CD14-positive monocyte (primary cell): ENCODE data around the gene ST3GAL3. TPM values are rescaled to one million over a fixed set of nuclear protein-coding genes. Genes with fewer than 3 reads are reported as not detected.
A peak's percentile ranks its signal among the peaks of the same experiment; 100 is the strongest.

ENCODE experiments used
- DNase-seq, 3 donors: peaks; one replicate each; pipeline ENCODE4 v3.0.0-alpha.2; 2011 to 2022
- H2AFZ ChIP-seq: 2 replicates; pipeline ENCODE4 v1.6.0; 2012; ENCODE audit warnings: mild to moderate bottlenecking, low read depth, low read length, inconsistent platforms; ENCODE audit not compliant: insufficient read depth, poor library complexity, severe bottlenecking
- H3K27ac ChIP-seq, 2 donors: 1 replicate in 1 of 2; 2 replicates in 1 of 2; pipeline ENCODE4 v1.5.1; 2012 to 2013; ENCODE audit warnings: low read length in 2 of 2, control low read depth in 1 of 2, inconsistent platforms in 1 of 2, low read depth in 1 of 2, mild to moderate bottlenecking in 1 of 2
- H3K27me3 ChIP-seq, 2 donors: one replicate each; pipeline versions ENCODE4 v1.6.0 to v1.6.1; 2011 to 2013; ENCODE audit warnings: low read length in 2 of 2; ENCODE audit not compliant: control insufficient read depth in 2 of 2, insufficient read depth in 2 of 2
- H3K36me3 ChIP-seq, 2 donors: replicated peaks in 1 of 2; 1 replicate in 1 of 2; 2 replicates in 1 of 2; pipeline versions ENCODE4 v1.5.1 to v1.6.1; 2012 to 2013; ENCODE audit warnings: low read length in 2 of 2, control low read depth in 1 of 2, inconsistent platforms in 1 of 2, mild to moderate bottlenecking in 1 of 2; ENCODE audit not compliant: insufficient read depth in 2 of 2, control insufficient read depth in 1 of 2
- H3K4me1 ChIP-seq, 2 donors: 1 replicate in 1 of 2; 2 replicates in 1 of 2; pipeline versions ENCODE4 v1.5.1 to v1.6.1; 2012 to 2013; ENCODE audit warnings: low read length in 2 of 2, control low read depth in 1 of 2, inconsistent platforms in 1 of 2, mild to moderate bottlenecking in 1 of 2, moderate library complexity in 1 of 2; ENCODE audit not compliant: insufficient read depth in 2 of 2, control insufficient read depth in 1 of 2
- H3K4me2 ChIP-seq: replicated peaks from 2 replicates; pipeline ENCODE3; 2012; ENCODE audit warnings: low read length, moderate library complexity, mild to moderate bottlenecking; ENCODE audit not compliant: poor library complexity, severe bottlenecking; ENCODE audit errors: extremely low read depth
- H3K4me3 ChIP-seq, 3 experiments: fragments of 200-600 bp in 1 of 3; sonication (generic) in 1 of 3; replicated peaks in 1 of 3; 1 replicate in 2 of 3; 2 replicates in 1 of 3; pipeline ENCODE4 v1.5.1; 2011 to 2013; ENCODE audit warnings: low read length in 3 of 3, mild to moderate bottlenecking in 3 of 3, control low read depth in 2 of 3, low read depth in 2 of 3, inconsistent platforms in 1 of 3, moderate library complexity in 1 of 3
- H3K79me2 ChIP-seq: 2 replicates; pipeline ENCODE4 v1.6.0; 2012; ENCODE audit warnings: mild to moderate bottlenecking, control low read depth, inconsistent platforms, low read length, moderate library complexity; ENCODE audit not compliant: insufficient read depth
- H3K9ac ChIP-seq: 2 replicates; pipeline ENCODE4 v1.6.0; 2017; ENCODE audit warnings: low read length, mild to moderate bottlenecking; ENCODE audit not compliant: insufficient read depth, poor library complexity, severe bottlenecking
- H3K9me3 ChIP-seq, 2 donors: replicated peaks in 1 of 2; 1 replicate in 1 of 2; 2 replicates in 1 of 2; pipeline versions ENCODE4 v1.5.1 to v1.6.1; 2012 to 2013; ENCODE audit warnings: low read length in 2 of 2, control low read depth in 1 of 2; ENCODE audit not compliant: control insufficient read depth in 1 of 2, insufficient read depth in 1 of 2
- H4K20me1 ChIP-seq: 2 replicates; pipeline ENCODE4 v1.6.0; 2012; ENCODE audit warnings: mild to moderate bottlenecking, low read length, control low read depth, moderate library complexity; ENCODE audit not compliant: insufficient read depth
- H3K27ac Mint-ChIP-seq, 7 donors: one replicate each; pipeline ENCODE4 v1.8.0; 2020; ENCODE audit warnings: mild to moderate bottlenecking in 7 of 7, mixed read lengths in 7 of 7, moderate library complexity in 6 of 7, inconsistent platforms in 2 of 7
- H3K27me3 Mint-ChIP-seq, 3 donors: one replicate each; pipeline ENCODE4 v1.8.0; 2021 to 2022; ENCODE audit warnings: low read depth in 3 of 3, mild to moderate bottlenecking in 3 of 3, mixed read lengths in 3 of 3, moderate library complexity in 3 of 3, inconsistent platforms in 1 of 3
- H3K36me3 Mint-ChIP-seq, 2 donors: one replicate each; pipeline ENCODE4 v1.8.0; 2020; ENCODE audit warnings: mixed read lengths in 2 of 2, inconsistent platforms in 1 of 2, mild to moderate bottlenecking in 1 of 2
- H3K4me1 Mint-ChIP-seq: one replicate; pipeline ENCODE4 v1.8.0; 2020; ENCODE audit warnings: mild to moderate bottlenecking, mixed read lengths
- H3K4me3 Mint-ChIP-seq, 2 donors: one replicate each; pipeline ENCODE4 v1.8.0; 2020; ENCODE audit warnings: mild to moderate bottlenecking in 2 of 2, mixed read lengths in 2 of 2, moderate library complexity in 1 of 2
- H3K9me3 Mint-ChIP-seq, 7 donors: one replicate each; pipeline ENCODE4 v1.8.0; 2020 to 2022; ENCODE audit warnings: mixed read lengths in 7 of 7, mild to moderate bottlenecking in 6 of 7, moderate library complexity in 6 of 7, inconsistent platforms in 2 of 7
- CTCF ChIP-seq: fragments of 200-600 bp; IDR thresholded peaks from one replicate; pipeline ENCODE4 v1.8.0; 2022; ENCODE audit warnings: antibody characterized with exemption, mild to moderate bottlenecking
- WGBS: methylation state at CpG from one replicate; pipeline ENCODE4 v1.1.5; 2013; ENCODE audit warnings: missing lambda C conversion rate; ENCODE audit not compliant: insufficient coverage; 5-methylcytosine and 5-hydroxymethylcytosine counted together
- intact Hi-C, 2 donors: fragments of 100-400 bp; cut with micrococcal nuclease; formaldehyde crosslinking; loops; one replicate each; pipeline versions ENCODE4 v1.15.0 to v1.15.1; 2023
- polyA plus RNA-seq, 3 donors: library from polyadenylated mRNA; depleted of rRNA in 1 of 3; unstranded in 2 of 3; stranded (reverse) in 1 of 3; fragments of 300-500 nt in 2 of 3; fragments of >200 nt in 1 of 3; fragmentation: Illumina TruSeq in 2 of 3; gene quantifications; 1 replicate in 2 of 3; 2 replicates in 1 of 3; pipeline ENCODE4 v1.2.3, GENCODE V29; 2012 to 2021

ST3GAL3 gene
- polyA plus RNA-seq, 3 donors: 1.6 to 4.5 (median 2.1) TPM

- Histone ChIP-seq H3K36me3 (no peaks in the 10 kb centered on the region), H2AFZ (no peak overlapping the region), H4K20me1 (no peaks in the 10 kb centered on the region), H3K4me1 (peaks cover 12 to 26% of the 10 kb centered on the region in 2 donors), H3K4me2 (no peak overlapping the region), H3K9ac (no peak overlapping the region), H3K27me3 (no peaks in the 10 kb centered on the region), H3K4me3 (no peak overlapping the region), H3K27ac (no peak overlapping the region), H3K9me3 (no peaks in the 10 kb centered on the region), H3K79me2 (peaks cover 32% of the 10 kb centered on the region)
- DNase-seq: no peak
- H3K9me3 Mint-ChIP-seq: no peaks in the 10 kb centered on the region
- no peak for TF ChIP-seq CTCF
- 64% methylated on average over 6 of the region's 8 CpGs for WGBS
- no peaks in the 10 kb centered on the region for H3K36me3 Mint-ChIP-seq
- H3K4me1 Mint-ChIP-seq: peaks cover 22% of the 10 kb centered on the region
- no peak overlapping the region for H3K4me3 Mint-ChIP-seq
- no peak overlapping the region for H3K27ac Mint-ChIP-seq
- intact Hi-C loops: loop anchor here in 1 of 2 donors (5.0 to 10.0 kb wide), 2 partner anchors 41 to 269 kb away; partner anchors contain the start of gene SLC6A9
- no peaks in the 10 kb centered on the region for H3K27me3 Mint-ChIP-seq
Observed at GRCh38 chr1:43766086-43766784, 58.9 kb downstream of the ST3GAL3 start.

DNA sequence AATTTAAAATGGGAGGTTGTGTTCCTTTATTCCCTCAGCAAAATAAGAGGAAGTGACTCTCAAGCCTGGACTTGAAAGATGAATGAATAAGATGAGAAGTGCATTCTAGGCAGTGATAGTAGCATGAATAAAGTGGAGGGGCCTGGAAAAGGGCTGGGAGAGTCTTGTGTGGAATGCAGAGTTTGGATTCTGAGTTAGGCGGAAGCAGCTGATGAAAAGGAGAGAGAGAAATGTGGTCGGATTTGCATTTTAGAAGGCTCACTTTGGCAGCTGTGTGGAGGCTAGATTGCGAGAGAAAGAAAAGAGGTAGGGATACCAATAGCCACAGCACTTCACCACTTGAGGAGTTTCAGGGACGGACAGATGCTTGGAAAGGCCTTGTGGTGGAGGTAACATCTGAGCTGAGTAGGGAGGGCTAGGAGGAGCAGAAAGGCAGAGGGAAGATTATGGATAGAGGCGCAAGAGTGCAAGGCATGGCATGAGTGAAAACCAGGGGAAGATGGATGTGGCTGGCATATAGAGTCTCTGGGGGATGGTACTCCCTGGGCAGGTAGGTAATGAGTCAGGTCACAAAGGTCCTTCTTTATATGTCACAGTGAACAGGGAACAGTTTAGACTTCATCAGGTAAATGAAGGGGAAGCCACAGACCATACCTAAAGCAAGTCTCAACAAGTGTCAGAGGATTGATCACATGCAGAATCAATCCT, 59.6 kb downstream of the ST3GAL3 start:
- Histone ChIP-seq H3K9ac (no peak overlapping the region), H3K27ac (no peak overlapping the region), H3K79me2 (peaks cover 36% of the 10 kb centered on the region), H4K20me1 (no peaks in the 10 kb centered on the region), H3K9me3 (no peaks in the 10 kb centered on the region), H3K4me1 (peaks cover 12 to 26% of the 10 kb centered on the region in 2 donors), H3K36me3 (no peaks in the 10 kb centered on the region), H2AFZ (no peak overlapping the region), H3K4me2 (no peak overlapping the region), H3K27me3 (no peaks in the 10 kb centered on the region), H3K4me3 (no peak overlapping the region)
- 72% methylated on average over 3 of the region's 5 CpGs for WGBS
- Mint-ChIP-seq H3K36me3 (peaks cover 2 to 3% of the 10 kb centered on the region in 2 donors), H3K4me1 (peaks cover 22% of the 10 kb centered on the region), H3K27me3 (no peaks in the 10 kb centered on the region), H3K27ac (no peak overlapping the region), H3K4me3 (no peak overlapping the region), H3K9me3 (no peaks in the 10 kb centered on the region)
- peak in 2 of 3 donors; percentile 18 to 21 for DNase-seq
- TF ChIP-seq CTCF: no peak
- intact Hi-C loops: loop anchor here in 1 of 2 donors (5.0 to 10.0 kb wide), 2 partner anchors 40 to 268 kb away; partner anchors contain the start of gene SLC6A9
